Body of pancreas (tissue), 4 donors: ENCODE results near the gene MASP2. TPM values are rescaled to one million over a fixed set of nuclear protein-coding genes. Genes with fewer than 3 reads are reported as not detected.
"Not testable (repeated sequence)": the region's sequence is repeated elsewhere in the genome, so short reads cannot be mapped to it uniquely, and the experiment has no call there.

Experiments
- ATAC-seq: fragments of 150-250 bp; one replicate; pipeline ENCODE4 v1.9.1; 2016
- DNase-seq, 4 donors: peaks; one replicate each; pipeline ENCODE4 v3.0.0-alpha.2; 2019
- H3K27ac ChIP-seq, 4 donors: fragments of 200-600 bp; sonication (generic); 1 replicate in 3 of 4; 2 replicates in 1 of 4; pipeline versions ENCODE4 v1.5.1 to v1.6.1; 2016 to 2019; ENCODE audit warnings: mild to moderate bottlenecking in 1 of 4, mixed read lengths in 1 of 4, moderate library complexity in 1 of 4
- H3K27me3 ChIP-seq, 2 donors: fragments of 200-600 bp; sonication (generic); one replicate each; pipeline ENCODE4 v1.6.0; 2016; ENCODE audit warnings: mild to moderate bottlenecking in 1 of 2
- H3K36me3 ChIP-seq, 2 donors: fragments of 200-600 bp; sonication (generic); replicated peaks in 1 of 2; 2 replicates each; pipeline ENCODE4 v1.5.1; 2016; ENCODE audit warnings: low read depth in 2 of 2; ENCODE audit not compliant: insufficient read depth in 1 of 2
- H3K4me1 ChIP-seq: fragments of 200-600 bp; sonication (generic); one replicate; pipeline ENCODE4 v1.6.0; 2016
- H3K4me3 ChIP-seq, 2 donors: fragments of 200-600 bp; sonication (generic); 1 replicate in 1 of 2; 2 replicates in 1 of 2; pipeline ENCODE4 v1.5.1; 2016 to 2019
- H3K9me3 ChIP-seq, 3 donors: fragments of 200-600 bp; sonication (generic); 1 replicate in 2 of 3; 2 replicates in 1 of 3; pipeline ENCODE4 v1.5.1; 2016
- POLR2A ChIP-seq, 3 donors: fragments of 450-650 bp; IDR thresholded peaks; one replicate each; pipeline ENCODE4 v1.6.1; 2016; ENCODE audit warnings: antibody characterized with exemption in 3 of 3, mild to moderate bottlenecking in 2 of 3
- WGBS, 2 donors: methylation state at CpG; one replicate each; pipeline ENCODE4 v1.1.5; 2017; 5-methylcytosine and 5-hydroxymethylcytosine counted together
- intact Hi-C: fragments of 100-400 bp; cut with DNase I; formaldehyde crosslinking; loops from one replicate; pipeline ENCODE4 v1.15.1; 2023
- total RNA-seq, 2 donors: library from RNA; depleted of rRNA; stranded (reverse); fragments of >200 nt; gene quantifications; one replicate each; pipeline ENCODE4 v1.1.0, GENCODE V29; 2016
- TF ChIP-seq, protein P1 (sequence below), 7 experiments: fragments of 450-650 bp in 4 of 7; fragments of 200-600 bp in 3 of 7; sonication (generic) in 3 of 7; IDR thresholded peaks; one replicate each; pipeline ENCODE4 v1.5.1; 2016 to 2019; ENCODE audit warnings: antibody characterized with exemption in 7 of 7

MASP2 gene
- total RNA-seq, 2 donors from 2014 or later: not detected

DNA sequence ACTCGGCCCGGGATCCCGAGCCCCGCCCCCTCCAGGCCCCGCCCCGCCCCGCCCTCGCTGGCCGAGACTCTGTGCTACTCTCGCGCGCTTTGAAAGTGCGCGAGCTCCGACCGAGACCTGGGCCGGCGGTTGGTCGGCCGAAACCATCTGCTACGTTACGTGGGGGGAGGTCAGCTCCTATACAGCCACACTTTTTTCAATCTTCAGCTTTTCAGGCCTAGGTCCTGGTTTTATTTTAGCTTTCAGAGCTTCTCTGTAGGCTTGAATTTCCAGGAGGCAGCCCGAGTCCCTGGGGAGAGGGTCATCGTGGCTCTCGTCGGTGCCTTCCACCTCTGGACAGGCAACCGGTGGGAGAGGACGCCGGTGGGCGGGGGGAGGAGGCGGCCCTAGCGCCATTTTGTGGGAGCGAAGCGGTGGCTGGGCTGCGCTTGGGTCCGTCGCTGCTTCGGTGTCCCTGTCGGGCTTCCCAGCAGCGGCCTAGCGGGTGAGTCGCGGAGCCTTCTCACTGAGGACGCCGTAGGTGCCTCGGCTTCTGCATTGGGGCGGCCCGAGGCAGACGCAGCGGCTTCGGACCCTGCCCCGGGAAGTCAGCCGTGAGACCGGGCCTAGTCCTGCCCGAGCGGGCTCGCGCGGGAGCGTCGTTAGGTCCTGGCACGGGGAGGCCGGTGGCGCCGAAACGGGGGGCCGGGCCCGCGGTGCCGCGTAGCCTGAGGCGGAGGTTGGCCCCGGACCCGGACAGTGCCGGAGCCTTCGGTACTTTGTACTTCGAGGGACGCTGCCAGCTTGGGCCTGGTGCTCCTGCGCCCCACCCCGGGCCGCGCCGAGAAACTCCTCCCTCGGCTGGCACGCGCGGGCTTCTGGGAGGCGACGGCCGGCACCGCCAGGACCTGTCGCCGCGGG lies 34.5 kb downstream of the MASP2 start, which contains the start of gene TARDBP:
Gene TARDBP, plus strand, starts transcription at position 395 of the 900 bp plus-strand sequence. CDS start 1,074 bp downstream, outside the sequence.
- Histone ChIP-seq H3K27me3 (no peaks in the 10 kb centered on the region), H3K4me1 (peaks cover 30% of the 10 kb centered on the region), H3K27ac (peak within 1 kb of the TSS; percentile 87 to 97 (median 94)), H3K9me3 (no peaks in the 10 kb centered on the region), H3K4me3 (peak within 1 kb of the TSS; percentile 90 to 100), H3K36me3 (peaks cover 0 to 21% of the 10 kb centered on the region in 2 donors)
- WGBS, 2 donors: 1% methylated on average over 23 to 84 of the region's 94 CpGs
- peak; percentile 94 for ATAC-seq
- peak; percentile 86 to 96 (median 92) for TF ChIP-seq POLR2A (IDR thresholded peaks at IDR 0.05)
- TF ChIP-seq, protein P1, sequence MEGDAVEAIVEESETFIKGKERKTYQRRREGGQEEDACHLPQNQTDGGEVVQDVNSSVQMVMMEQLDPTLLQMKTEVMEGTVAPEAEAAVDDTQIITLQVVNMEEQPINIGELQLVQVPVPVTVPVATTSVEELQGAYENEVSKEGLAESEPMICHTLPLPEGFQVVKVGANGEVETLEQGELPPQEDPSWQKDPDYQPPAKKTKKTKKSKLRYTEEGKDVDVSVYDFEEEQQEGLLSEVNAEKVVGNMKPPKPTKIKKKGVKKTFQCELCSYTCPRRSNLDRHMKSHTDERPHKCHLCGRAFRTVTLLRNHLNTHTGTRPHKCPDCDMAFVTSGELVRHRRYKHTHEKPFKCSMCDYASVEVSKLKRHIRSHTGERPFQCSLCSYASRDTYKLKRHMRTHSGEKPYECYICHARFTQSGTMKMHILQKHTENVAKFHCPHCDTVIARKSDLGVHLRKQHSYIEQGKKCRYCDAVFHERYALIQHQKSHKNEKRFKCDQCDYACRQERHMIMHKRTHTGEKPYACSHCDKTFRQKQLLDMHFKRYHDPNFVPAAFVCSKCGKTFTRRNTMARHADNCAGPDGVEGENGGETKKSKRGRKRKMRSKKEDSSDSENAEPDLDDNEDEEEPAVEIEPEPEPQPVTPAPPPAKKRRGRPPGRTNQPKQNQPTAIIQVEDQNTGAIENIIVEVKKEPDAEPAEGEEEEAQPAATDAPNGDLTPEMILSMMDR (IDR thresholded peaks at IDR 0.05): no peak
- intact Hi-C loops: no loop called here
- DNase-seq: peak; percentile 89 to 91 (median 90)

DNA sequence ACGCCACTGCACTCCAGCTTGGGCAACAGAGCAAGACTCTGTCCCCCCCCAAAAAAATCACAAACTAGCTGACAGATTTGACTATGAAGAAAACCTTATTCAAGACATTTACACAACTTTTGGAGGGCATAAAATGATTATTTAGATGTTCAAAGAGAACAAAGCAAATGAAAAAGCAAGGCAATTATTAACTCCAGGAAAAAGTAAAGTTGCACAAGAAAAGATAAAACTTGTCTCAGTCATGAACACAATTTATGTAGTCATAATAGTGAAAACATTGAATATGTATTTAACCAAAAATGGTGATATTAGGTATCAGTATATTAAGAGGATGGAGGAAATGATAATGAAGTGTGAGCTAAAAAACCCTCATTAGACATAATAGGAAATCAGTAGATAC lies 46.5 kb downstream of the MASP2 start:
- Histone ChIP-seq H3K4me1 (no peaks in the 10 kb centered on the region), H3K4me3 (no peak overlapping the region), H3K27ac (no peak overlapping the region), H3K27me3 (no peaks in the 10 kb centered on the region), H3K36me3 (no peaks in the 10 kb centered on the region), H3K9me3 (no peaks in the 10 kb centered on the region)
- intact Hi-C loops: no loop called here
- ATAC-seq (no peak), DNase-seq (no peak)
- 83 to 91% methylated on average over 1 of the region's 1 CpG for WGBS, 2 donors
- TF ChIP-seq, protein P1 (IDR thresholded peaks at IDR 0.05): no peak
- no peak for TF ChIP-seq POLR2A (IDR thresholded peaks at IDR 0.05)

DNA sequence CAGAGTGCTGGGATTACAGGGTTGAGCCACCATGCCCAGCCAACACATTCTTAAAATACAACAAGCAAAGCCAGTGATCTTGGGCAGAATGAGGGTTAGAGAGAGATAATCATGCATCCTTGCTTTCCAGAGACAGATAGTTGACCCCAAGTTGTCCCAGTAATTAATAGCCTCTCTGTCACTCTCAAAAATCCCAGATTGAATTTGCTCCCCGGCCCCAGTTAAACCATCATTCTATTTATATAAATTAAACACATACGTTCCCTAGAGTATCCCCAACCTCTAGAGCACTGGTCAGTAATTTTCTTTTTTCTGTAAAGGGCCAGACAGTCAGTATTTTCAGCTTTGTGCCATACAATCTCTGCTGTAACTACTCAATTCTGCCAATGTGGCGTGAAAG lies 50.9 kb downstream of the MASP2 start:
- DNase-seq: no peak
- Histone ChIP-seq H3K27ac (no peak overlapping the region), H3K4me1 (no peaks in the 10 kb centered on the region), H3K27me3 (no peaks in the 10 kb centered on the region), H3K9me3 (no peaks in the 10 kb centered on the region), H3K36me3 (no peaks in the 10 kb centered on the region), H3K4me3 (no peak overlapping the region)
- intact Hi-C loops: no loop called here
- ATAC-seq: no peak
- TF ChIP-seq, protein P1 (IDR thresholded peaks at IDR 0.05): no peak
- TF ChIP-seq POLR2A (IDR thresholded peaks at IDR 0.05): no peak
- 95% methylated on average over 3 of the region's 3 CpGs for WGBS, 2 donors

DNA sequence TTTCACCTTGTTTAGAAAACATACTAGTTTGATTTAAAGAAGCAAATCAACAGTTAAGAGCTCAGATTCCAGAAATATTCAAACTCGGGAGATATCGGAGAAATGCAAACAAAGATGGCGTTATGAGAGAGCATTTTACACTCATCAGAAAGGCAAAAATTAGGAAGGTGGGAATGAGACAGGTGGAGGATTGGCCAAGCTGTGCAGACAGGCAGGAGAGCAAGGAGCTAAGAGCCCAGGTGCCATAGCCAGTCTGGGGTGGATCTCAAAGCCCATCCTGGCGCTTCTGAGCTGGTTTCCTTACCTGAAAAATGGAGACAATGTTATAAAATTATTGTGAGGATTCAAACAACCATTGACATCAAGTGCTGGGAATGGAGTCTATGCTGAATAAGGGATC lies 54.2 kb downstream of the MASP2 start:
- TF ChIP-seq POLR2A (IDR thresholded peaks at IDR 0.05): no peak
- TF ChIP-seq, protein P1 (IDR thresholded peaks at IDR 0.05): no peak
- DNase-seq (peak in 1 of 4 donors; percentile 18), ATAC-seq (no peak)
- Histone ChIP-seq H3K4me3 (no peak overlapping the region), H3K4me1 (no peaks in the 10 kb centered on the region), H3K27me3 (no peaks in the 10 kb centered on the region), H3K36me3 (no peaks in the 10 kb centered on the region), H3K9me3 (no peaks in the 10 kb centered on the region), H3K27ac (no peak overlapping the region)
- intact Hi-C loops: no loop called here
- WGBS, 2 donors: 33% methylated on average over 4 of the region's 4 CpGs

DNA sequence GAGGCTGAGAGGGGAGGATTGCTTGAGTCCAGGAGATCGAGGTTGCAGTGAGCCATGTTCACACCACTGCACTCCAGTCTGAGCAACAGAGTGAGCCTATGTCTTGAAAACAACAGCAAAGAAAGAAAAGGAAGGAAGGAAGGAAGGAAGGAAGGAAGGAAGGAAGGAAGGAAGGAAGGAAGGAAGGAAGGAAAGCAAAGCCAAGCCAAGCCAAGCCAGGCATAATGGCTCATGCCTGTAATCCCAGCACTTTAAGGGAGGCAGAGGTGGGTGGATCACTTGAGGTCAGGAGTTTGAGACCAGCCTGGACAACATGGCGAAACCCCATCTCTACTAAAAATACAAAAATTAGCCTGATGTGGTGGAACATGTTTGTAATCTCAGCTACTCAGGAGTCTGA lies 55.0 kb downstream of the MASP2 start:
- H3K27ac ChIP-seq, H3K36me3 ChIP-seq, DNase-seq, intact Hi-C loops, H3K4me3 ChIP-seq, ATAC-seq, H3K27me3 ChIP-seq, H3K9me3 ChIP-seq, H3K4me1 ChIP-seq: not testable (repeated sequence)
- 94 to 100% methylated on average over 2 of the region's 2 CpGs for WGBS, 2 donors
